Activated T-helper 1 cell treated with anti-CD3 and anti-CD28 coated beads, Interleukin-2, amount 50 U/mL, for 16 hours (primary cell): Measurements from ENCODE around the gene GDPD4.

ENCODE experiments used
- DNase-seq, 2 donors: peaks; one replicate each; pipeline ENCODE4 v3.0.0-alpha.2; 2020; ENCODE audit warnings: low read depth in 1 of 2, low spot score in 1 of 2

The GDPD4 gene

DNA sequence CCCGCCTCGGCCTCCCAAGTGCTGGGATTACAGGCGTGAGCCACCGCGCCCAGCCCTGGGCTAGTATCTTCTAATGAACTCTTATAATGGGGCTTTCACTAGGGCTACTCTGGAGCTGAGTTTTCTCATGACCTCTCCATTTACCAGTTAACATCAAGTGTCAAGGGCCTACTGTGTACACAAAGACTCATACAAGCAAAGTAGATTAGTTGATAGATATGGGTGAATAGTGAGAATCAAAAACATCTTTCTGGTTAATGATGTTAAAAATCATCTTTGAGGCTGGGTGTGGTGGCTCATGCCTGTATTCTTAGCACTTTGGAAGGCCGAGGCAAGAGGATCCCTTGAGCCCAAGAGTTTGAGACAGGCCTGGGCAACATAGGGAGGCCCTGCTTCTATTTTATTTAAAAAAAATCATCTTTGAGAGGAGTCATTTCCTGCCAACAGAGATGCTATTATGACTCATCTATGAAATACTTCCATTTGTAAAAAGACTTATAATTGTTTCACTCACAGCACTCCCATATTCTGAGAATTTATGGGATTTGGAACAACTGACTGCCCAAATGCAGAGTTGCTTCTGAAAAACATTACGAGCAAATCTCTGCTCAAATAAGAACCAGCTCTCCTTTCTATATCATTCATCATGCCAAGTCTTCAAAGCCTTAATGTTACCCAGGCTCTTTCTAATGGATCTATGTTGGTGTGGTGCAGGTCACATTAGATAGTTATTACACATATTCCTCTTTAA, 57.0 kb downstream of the GDPD4 start:
- DNase-seq = no peak

DNA sequence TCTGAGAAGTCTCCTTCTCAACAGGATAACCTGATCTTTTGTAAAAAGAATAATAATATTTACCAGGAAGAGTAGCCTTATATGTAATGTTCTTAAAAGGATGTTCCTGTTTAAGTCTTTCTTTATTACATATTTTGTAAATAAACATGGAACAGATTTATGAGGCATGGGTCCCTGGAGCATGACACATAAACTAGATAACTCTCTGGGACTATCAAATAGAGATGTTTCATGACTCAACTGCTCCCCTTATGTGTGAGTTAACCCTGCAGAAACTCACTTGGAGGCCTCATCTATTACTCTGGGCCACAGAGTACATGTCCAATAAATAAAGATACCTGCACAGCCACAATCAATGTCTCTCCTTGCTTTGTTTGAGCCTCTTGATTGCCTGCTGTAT, 64.6 kb downstream of the GDPD4 start:
- DNase-seq = no peak

DNA sequence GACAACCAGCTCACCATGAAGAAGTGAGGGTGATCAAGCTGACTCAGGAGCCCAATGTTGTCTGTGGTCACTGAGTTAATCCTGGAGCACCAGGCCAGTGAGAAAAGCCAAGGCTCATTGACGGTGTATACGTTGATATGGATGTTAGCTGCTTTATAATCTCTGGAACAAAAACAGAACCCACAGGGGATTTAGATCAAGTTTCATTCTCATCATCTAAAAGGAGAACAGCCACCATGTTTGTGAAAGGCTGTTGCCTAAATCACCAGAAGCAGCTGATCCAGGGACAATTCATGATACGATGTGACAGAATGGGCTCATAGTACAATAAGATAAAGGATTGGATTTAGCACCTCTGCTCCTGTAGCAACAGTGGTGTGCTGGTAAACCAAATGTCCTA, 68.5 kb downstream of the GDPD4 start:
- DNase-seq = no peak

DNA sequence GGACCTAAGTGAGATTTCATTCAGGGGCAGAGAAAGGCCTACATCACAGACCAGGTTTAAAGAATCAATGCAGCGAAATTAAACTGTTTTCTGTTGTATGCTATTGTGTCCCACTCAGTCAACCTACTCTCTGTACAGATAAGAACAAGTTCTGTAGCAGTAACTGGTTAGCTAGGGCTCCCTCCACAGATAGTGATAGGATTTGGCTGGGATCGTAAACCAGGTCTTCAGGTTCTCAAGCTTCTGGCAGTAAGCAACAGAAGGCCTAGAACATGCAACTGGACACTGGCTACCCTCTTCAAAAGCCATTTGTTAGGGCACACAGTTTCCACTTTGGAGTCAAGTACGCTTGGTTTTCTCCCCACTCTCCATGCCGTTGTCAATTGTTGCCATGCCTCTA, 69.2 kb downstream of the GDPD4 start:
- no peak for DNase-seq

DNA sequence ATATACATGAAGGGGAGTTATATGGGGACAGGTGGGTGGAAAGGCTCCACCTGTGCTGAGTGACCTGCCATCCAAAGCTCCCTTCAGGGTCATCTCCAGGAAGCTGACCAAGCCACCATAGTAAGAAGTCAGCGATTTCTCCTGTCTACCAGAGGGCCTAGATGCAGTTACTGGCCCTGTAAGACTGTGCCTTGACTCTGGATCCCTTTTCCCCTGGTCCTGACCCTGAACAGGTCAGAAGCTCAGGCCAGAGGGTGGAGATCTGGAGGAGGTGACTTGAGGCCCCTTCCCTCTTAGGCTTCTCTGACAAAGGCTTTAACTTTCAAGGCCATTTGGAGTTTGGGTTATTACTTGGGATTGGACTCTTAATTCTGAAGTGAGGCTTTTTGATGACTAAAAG, 69.7 kb downstream of the GDPD4 start:
- no peak for DNase-seq

DNA sequence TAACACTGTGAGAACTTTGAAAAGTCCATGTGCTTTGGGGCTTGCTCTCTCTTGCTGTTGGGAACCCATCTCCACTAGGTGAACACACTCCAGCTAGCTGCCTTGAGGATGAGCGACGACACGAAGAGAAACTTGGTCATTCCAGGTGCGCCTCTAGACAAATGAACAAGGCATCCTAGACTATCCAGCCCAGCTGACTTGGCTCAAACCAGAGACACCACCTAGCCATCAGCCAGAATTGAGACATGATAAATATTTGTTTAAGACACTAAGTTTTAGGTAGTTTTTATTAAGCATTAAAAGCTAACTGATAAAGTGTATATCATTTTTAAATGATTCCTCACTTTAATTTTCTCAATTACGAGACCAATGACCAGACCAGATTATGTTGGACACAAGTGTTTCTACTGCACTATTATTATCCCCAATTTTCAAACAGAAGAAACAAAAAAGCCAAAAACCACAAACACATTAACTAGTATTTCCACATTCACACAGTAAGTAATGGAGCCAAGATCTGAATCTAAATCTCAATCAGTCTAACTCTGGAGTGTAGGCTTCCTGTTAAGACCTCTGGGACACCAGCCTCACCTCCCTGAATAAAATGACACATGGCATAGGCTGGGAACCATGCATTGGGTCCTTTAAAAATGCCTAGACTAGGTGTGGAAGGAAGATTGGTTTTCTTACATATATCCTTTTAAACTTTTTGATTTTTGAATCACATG, 70.4 kb downstream of the GDPD4 start:
- no peak for DNase-seq

DNA sequence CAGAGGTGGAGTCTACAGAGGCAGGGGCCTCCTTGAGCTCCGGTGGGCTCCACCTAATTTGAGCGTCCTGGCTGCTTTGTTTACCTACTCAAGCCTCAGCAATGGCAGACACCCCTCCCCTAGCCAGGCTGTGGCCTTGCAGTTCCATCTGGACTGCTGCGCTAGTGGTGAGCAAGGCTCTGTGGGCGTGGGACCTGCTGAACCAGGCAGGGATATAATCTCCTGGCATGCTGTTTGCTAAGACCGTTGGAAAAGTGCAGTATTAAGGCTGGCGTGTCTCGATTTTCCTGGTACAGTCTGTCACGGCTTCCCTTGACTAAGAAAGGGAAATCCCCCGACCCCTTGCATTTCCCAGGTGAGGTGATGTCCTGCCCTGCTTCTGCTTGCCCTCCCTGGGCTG, 77.7 kb downstream of the GDPD4 start:
- no peak for DNase-seq

DNA sequence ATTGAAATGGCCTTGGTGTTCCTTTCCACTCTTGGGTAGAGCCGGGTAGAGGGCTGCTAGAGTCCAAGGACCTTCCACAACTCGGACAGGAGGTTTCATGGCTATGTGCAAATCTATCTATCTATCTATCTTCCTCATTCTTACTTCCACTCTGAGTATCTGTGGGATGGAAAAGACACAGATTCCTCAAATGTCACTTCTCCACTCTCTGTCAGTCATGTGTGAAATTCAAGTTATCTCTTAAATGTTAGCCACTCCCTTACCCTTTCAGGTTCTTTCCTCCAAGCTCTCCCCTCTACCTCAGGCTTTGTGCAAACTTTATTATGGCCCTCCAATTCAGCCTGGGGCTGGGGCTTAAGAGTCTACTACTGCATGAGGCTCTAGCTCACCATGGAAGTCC, 84.3 kb downstream of the GDPD4 start:
- no peak for DNase-seq

DNA sequence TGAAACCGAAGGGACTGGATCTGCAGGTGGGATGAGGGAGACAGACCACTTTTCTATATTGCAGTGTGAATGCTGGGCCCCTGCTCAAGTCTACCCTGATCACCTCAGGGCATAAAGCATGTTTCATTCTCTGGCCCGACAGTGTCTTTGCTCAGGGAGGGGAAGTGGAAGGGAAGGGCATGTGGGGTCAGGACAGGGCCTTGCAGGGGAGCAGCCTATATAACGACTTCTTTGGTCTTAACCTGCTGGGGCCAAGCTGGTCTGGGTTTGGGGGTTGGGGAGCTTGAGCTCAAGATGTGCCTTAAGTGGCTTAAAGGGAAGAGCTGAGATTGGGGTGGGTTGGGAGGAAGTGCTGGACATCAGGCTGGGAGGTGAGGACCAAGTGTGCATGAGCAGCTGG, 86.4 kb downstream of the GDPD4 start:
- DNase-seq = no peak

DNA sequence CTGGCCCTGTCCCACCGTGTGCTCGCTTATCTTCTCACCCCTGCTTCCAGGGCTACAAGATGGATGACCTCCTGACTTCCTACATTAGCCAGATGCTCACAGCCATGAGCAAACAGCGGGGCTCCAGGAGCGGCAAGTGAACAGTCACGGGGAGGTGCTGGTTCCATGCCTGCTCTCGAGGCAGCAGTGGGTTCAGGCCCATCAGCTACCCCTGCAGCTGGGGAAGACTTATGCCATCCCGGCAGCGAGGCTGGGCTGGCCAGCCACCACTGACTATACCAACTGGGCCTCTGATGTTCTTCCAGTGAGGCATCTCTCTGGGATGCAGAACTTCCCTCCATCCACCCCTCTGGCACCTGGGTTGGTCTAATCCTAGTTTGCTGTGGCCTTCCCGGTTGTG, 86.9 kb downstream of the GDPD4 start:
- DNase-seq = no peak

DNA sequence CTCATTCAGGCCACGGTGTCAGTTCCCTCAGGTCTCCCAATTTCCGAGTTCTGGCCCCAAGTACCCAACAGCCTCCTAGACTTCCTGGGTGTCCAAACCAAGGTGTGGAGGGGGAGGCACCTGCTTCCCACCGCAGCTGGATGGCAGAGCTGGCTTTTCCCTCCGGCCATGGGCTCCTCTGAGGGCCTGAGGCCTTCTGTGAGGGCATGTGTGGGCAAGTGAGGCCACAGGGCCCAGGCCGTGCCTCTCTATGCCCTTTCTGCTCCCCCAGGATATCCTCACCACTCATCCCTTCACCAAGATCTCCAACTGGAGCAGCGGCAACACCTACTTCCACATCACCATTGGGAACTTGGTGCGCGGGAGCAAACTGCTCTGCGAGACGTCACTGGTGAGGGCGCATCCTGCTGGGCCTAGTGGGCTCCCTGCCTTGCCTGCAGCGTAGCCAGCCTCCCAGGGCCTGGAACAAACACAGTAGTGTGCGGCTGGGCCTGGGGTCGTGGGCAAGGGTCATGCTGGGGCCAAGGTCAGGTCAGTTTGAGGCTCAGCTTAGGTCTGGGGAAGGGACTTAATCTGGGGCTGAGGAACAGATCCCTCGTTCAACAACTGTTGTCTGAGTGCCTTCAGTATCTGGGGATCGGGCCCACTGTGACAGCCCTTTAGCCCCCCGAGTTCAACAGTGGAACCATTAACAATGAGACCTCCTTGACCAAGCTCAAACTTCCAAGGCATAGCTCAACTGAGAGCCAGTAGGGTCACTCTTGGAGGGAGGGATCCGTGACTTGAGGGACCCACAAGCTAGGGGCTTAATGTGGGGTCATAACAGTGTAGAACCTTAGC, 87.7 kb downstream of the GDPD4 start:
- DNase-seq = no peak

DNA sequence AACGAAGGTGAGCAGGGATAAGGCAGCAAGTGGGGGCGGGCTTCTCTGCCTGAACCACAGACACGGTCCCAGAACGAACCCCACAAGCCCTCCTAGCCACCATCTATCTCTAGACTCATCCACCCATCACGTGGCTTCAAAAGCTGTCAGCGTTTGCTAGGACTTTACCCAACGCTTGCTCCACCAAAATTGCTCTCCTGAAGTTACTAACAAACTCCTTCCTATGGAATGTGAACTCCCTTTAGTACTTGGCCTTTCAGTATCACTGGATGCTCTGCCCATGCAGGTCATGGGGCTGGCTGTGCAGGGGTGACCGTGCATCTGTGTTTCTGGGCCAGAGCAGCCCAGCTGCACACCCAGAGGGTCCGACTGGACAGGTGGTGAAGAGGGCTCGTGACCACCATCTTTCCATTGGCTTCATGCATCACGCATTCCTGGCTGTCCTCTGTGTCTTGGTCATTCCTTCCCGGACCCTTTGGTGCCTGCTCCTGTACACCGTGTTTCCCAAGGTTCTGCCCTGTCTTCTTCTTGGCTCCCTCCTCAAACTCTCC, 88.4 kb downstream of the GDPD4 start:
- DNase-seq = no peak

DNA sequence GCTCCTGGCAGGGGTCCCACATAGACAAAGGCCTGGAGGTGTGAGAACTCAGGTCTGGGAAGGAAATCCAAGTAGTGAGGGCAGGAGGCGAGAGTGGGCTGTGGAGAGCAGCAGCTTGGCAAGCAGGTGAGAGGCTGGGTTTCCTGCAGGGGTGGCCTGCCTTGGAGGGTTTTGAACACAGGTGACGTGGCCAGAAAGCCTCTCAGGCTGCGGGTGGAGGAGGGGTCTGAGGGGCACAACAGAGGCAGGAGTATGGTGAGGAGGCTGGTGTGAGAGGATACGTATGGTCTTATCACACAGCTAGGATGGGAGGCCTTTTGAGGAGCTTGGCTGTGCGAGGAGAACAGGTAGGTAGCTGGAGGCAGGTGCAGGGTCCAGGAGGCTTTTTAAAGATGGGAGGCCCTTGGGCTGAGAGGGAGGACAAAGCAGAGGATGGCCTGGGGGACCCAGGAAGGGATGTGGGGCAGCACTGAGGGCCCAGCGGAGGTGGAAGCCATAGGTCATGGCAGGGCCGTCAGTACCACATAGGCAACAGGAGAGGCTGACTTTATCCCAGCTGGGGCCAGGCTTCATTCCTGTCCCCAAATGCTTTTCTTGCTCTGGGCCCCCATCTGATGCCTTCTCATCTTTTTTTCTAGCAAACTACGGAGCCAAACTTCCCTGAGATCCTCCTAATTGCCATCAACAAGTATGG, 89.0 kb downstream of the GDPD4 start:
- no peak for DNase-seq

DNA sequence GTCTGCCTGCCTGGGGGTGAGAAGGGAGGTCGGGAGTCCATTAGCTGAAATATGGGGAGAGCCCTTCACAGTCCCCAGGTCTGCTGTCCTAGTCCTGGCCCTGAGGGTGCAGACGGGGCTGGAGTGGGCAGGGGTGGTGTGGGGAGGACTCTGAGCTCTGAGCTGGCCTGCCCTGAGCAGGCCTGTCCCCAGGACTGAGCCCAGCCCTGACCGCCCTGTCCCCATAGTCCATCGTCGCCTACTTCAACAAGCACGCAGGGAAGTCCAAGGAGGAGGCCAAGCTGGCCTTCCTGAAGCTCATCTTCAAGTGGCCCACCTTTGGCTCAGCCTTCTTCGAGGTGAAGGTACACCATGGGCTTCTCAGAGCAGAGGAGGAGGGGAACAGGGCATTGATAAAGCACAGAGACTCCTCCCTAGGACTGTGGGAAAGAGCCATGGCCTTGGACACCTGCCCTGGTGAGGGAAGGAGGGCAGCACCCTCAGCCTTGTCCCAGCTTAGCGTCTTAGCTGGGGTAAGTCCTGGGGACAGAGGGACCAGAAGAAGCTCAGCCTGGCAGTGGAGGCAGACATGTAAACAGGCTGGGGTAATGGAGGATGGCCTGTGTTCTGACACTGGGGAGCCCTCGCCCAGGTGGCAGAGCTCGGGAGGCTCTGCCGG, 89.8 kb downstream of the GDPD4 start:
- no peak for DNase-seq

DNA sequence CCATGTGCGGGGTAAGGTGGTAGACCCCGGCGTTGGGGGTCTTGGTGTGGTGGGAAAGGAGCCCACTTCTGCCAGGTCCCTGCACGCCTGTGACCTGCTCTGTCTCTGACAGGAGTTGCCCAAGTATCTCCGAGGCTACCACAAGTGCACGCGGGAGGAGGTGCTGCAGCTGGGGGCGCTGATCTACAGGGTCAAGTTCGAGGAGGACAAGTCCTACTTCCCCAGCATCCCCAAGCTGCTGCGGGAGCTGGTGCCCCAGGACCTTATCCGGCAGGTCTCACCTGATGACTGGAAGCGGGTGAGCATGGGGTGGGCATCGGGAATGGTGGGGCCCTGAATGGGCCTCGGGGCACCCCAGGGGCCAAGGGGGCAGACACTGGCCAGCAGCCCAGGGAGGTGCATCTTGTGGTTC, 90.4 kb downstream of the GDPD4 start:
- no peak for DNase-seq

DNA sequence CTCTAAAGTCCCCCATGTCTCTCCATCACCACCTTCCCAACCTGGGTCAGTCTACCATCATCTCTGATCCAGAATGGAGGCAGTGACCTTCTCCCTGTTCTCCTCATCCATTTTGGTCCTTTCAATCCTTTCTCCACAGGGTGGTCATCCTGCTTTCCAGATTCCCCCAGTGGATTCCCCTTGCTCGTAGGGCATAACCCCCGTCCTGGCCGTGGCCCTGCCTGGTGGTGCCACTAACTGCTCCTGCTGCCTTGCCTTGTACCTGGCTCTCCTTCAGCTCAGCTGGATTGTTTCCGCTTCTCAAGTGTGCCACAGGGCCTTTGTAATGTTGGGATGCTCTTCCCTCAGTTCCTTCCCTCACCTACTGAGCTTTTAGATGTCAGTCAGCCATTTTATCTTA, 91.8 kb downstream of the GDPD4 start:
- no peak for DNase-seq

DNA sequence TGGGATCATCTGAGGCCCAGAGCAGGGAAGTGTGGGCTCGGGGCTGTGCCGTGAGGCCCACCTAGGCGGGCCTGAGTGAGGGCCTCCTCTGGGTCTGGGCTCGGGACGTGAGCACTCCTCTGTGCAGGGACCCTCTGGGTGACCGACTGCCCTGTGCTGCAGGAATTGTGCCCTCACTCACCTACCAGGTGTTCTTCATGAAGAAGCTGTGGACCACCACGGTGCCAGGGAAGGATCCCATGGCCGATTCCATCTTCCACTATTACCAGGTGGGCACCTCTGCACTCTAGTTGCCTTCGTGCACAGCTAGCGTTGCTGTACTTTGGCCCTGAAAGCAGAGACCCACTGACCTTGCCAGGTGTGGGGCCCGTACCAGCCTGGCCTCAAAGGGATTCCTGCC, 93.0 kb downstream of the GDPD4 start:
- no peak for DNase-seq

DNA sequence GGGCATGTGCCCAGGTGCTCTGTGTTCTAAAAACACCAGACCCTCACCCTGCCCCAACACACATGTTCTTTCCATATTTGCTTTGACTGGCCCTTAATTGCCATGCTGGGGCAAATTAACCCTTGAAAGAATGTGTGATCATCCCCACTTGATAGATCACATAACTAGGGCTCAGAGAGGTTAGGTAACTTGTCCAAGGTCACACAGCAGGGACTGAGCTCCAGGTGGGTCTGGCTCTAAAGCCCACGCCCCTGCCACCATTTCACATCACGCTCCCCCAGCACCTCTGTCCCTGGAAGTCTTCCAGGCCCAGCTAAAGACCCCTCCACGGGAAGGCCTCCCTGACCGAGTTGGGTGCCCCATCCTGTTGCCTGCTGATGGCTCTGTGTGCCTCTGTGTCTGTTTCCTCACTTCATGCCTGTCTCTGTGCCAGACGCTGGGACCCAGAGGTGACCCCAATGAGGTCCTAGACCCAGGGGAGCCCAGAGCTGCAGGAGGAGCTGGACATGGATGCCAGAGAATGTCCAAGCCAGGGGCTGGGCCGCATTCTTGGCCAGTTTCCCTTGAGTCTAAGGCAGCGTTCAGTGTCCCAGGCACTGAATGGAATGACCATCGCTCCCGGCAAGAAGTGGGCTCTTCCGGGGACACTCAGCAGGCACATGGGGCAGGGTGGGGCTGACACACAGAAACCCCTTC, 93.7 kb downstream of the GDPD4 start:
- DNase-seq = no peak

DNA sequence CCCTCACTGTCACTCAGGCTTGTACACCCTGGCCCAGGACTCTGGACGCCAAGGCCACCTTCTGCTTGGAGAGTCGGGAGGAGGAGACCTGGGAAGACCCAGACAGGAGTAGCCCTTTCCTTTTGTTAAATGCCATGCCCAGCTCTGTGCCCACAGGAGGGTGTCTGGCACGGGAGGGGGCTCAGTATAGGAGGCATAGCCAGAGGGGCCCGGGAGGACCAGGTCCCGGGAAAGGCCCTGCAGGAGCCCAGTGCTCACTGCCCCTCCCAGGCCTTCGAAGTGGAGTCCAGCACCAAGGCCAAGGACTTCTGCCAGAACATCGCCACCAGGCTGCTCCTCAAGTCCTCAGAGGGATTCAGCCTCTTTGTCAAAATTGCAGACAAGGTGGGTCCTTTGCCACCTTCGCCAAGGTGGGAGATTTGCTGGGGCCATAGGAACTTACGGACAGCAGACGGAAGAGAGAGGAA, 94.4 kb downstream of the GDPD4 start:
- no peak for DNase-seq
